Measurements from ENCODE around the gene CDKN2C. TPM values are rescaled to one million over a fixed set of nuclear protein-coding genes. Genes with fewer than 3 reads are reported as not detected.

Gene CDKN2C
- total RNA-seq, 1 experiment from 2014 or later, result not detected

DNA sequence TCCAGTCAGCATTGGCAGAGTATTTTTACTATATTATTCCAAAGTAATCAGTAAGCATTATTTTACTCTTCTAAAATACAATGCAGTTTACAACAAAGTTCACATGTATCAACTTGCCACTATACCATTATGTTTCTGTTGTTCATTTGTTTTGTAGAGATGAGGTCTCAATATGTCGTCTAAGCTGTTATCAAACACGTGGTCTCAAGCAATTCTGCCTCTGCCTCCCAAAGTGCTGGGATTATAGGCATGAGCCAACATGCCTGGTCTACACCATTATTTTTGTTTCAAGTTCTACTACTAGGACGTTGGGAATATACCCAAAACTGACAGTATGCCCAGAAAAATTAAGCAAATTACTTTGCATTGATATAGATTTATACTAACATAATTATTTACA is 29.8 kb upstream of the CDKN2C start:
- H3K9me3 Mint-ChIP-seq, result no peaks in the 10 kb centered on the region
- no peak for DNase-seq (ENCODE audit: low spot score)
- TF ChIP-seq MLX (CRISPR knock-in tag; IDR thresholded peaks at IDR 0.05) (no peak), SOX15 (CRISPR knock-in tag; IDR thresholded peaks at IDR 0.05) (no peak), MAX (CRISPR knock-in tag; IDR thresholded peaks at IDR 0.05) (no peak), KAT7 (CRISPR knock-in tag; IDR thresholded peaks at IDR 0.05; ENCODE audit: borderline replicate concordance) (no peak), E2F4 (CRISPR knock-in tag; IDR thresholded peaks at IDR 0.05; ENCODE audit: borderline replicate concordance, low read depth) (no peak), TCF7 (CRISPR knock-in tag; IDR thresholded peaks at IDR 0.05; ENCODE audit: low read depth) (no peak), NR1H2 (CRISPR knock-in tag; IDR thresholded peaks at IDR 0.05) (no peak), CREB1 (CRISPR knock-in tag; IDR thresholded peaks at IDR 0.05) (no peak)
- TF ChIP-seq, protein P1, sequence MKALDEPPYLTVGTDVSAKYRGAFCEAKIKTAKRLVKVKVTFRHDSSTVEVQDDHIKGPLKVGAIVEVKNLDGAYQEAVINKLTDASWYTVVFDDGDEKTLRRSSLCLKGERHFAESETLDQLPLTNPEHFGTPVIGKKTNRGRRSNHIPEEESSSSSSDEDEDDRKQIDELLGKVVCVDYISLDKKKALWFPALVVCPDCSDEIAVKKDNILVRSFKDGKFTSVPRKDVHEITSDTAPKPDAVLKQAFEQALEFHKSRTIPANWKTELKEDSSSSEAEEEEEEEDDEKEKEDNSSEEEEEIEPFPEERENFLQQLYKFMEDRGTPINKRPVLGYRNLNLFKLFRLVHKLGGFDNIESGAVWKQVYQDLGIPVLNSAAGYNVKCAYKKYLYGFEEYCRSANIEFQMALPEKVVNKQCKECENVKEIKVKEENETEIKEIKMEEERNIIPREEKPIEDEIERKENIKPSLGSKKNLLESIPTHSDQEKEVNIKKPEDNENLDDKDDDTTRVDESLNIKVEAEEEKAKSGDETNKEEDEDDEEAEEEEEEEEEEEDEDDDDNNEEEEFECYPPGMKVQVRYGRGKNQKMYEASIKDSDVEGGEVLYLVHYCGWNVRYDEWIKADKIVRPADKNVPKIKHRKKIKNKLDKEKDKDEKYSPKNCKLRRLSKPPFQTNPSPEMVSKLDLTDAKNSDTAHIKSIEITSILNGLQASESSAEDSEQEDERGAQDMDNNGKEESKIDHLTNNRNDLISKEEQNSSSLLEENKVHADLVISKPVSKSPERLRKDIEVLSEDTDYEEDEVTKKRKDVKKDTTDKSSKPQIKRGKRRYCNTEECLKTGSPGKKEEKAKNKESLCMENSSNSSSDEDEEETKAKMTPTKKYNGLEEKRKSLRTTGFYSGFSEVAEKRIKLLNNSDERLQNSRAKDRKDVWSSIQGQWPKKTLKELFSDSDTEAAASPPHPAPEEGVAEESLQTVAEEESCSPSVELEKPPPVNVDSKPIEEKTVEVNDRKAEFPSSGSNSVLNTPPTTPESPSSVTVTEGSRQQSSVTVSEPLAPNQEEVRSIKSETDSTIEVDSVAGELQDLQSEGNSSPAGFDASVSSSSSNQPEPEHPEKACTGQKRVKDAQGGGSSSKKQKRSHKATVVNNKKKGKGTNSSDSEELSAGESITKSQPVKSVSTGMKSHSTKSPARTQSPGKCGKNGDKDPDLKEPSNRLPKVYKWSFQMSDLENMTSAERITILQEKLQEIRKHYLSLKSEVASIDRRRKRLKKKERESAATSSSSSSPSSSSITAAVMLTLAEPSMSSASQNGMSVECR (CRISPR knock-in tag; IDR thresholded peaks at IDR 0.05; ENCODE audit: borderline replicate concordance), result no peak
- TF ChIP-seq, protein P2, sequence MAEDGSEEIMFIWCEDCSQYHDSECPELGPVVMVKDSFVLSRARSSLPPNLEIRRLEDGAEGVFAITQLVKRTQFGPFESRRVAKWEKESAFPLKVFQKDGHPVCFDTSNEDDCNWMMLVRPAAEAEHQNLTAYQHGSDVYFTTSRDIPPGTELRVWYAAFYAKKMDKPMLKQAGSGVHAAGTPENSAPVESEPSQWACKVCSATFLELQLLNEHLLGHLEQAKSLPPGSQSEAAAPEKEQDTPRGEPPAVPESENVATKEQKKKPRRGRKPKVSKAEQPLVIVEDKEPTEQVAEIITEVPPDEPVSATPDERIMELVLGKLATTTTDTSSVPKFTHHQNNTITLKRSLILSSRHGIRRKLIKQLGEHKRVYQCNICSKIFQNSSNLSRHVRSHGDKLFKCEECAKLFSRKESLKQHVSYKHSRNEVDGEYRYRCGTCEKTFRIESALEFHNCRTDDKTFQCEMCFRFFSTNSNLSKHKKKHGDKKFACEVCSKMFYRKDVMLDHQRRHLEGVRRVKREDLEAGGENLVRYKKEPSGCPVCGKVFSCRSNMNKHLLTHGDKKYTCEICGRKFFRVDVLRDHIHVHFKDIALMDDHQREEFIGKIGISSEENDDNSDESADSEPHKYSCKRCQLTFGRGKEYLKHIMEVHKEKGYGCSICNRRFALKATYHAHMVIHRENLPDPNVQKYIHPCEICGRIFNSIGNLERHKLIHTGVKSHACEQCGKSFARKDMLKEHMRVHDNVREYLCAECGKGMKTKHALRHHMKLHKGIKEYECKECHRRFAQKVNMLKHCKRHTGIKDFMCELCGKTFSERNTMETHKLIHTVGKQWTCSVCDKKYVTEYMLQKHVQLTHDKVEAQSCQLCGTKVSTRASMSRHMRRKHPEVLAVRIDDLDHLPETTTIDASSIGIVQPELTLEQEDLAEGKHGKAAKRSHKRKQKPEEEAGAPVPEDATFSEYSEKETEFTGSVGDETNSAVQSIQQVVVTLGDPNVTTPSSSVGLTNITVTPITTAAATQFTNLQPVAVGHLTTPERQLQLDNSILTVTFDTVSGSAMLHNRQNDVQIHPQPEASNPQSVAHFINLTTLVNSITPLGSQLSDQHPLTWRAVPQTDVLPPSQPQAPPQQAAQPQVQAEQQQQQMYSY (CRISPR knock-in tag; IDR thresholded peaks at IDR 0.05), result no peak
- no peak overlapping the region for H3K4me3 Mint-ChIP-seq
- ATAC-seq, result no peak
- H3K27me3 Mint-ChIP-seq (ENCODE audit: low read depth), result no peaks in the 10 kb centered on the region
- H3K27ac Mint-ChIP-seq, result no peak overlapping the region
- ChIA-PET POLR2A (interaction anchor here (0.7 kb wide), 1 partner anchor 487 kb away, joined by 10 read pairs; no protein-coding TSS in a partner anchor), CTCF (interaction anchor here (1.7 kb wide), 1 partner anchor 11 kb away, joined by 6 read pairs; no protein-coding TSS in a partner anchor)
- H3K36me3 Mint-ChIP-seq, result no peaks in the 10 kb centered on the region
- peaks cover 16% of the 10 kb centered on the region for H3K4me1 Mint-ChIP-seq

DNA sequence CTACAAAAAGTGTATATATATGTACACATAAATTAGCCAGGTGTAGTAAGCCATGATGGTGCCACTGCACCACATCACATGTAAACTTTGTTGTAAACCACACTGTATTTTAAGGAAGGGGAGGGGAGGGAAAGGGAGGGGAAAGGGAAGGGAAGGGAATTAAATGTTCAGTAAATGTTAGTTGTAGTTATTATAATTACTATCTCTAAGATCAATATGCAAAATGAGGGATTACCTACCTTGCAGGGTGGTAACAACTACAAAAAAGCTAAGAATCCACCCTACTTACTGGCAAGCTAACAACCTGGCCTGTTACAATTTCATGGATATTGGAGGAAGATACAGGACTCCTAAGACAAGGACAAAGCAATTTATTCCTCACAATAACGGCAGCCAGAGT is 27.7 kb upstream of the CDKN2C start:
- POLR2A ChIA-PET, result no interaction called here
- no peak for DNase-seq (ENCODE audit: low spot score)
- ATAC-seq, result no peak
- H3K9me3 Mint-ChIP-seq, result no peaks in the 10 kb centered on the region
- no peak overlapping the region for H3K4me3 Mint-ChIP-seq
- H3K36me3 Mint-ChIP-seq, result no peaks in the 10 kb centered on the region
- no peak overlapping the region for H3K27ac Mint-ChIP-seq
- no peaks in the 10 kb centered on the region for H3K27me3 Mint-ChIP-seq (ENCODE audit: low read depth)
- H3K4me1 Mint-ChIP-seq, result 0 out of 2 replicates have a peak, but pooled peaks cover 4% of the 10 kb centered on the region
- CTCF ChIA-PET, result no interaction called here
- TF ChIP-seq TP53 (CRISPR knock-in tag; IDR thresholded peaks at IDR 0.05) (no peak), SMAD4 (CRISPR knock-in tag; IDR thresholded peaks at IDR 0.05) (no peak), SP1 (CRISPR knock-in tag; conservative IDR thresholded peaks at IDR 0.05) (no peak), FOXJ3 (CRISPR knock-in tag; IDR thresholded peaks at IDR 0.05; ENCODE audit: borderline replicate concordance) (no peak), EMX1 (CRISPR knock-in tag; IDR thresholded peaks at IDR 0.05) (no peak), PRRX2 (CRISPR knock-in tag; IDR thresholded peaks at IDR 0.05) (no peak), NR2C2 (CRISPR knock-in tag; IDR thresholded peaks at IDR 0.05) (no peak)
- TF ChIP-seq, protein P3, sequence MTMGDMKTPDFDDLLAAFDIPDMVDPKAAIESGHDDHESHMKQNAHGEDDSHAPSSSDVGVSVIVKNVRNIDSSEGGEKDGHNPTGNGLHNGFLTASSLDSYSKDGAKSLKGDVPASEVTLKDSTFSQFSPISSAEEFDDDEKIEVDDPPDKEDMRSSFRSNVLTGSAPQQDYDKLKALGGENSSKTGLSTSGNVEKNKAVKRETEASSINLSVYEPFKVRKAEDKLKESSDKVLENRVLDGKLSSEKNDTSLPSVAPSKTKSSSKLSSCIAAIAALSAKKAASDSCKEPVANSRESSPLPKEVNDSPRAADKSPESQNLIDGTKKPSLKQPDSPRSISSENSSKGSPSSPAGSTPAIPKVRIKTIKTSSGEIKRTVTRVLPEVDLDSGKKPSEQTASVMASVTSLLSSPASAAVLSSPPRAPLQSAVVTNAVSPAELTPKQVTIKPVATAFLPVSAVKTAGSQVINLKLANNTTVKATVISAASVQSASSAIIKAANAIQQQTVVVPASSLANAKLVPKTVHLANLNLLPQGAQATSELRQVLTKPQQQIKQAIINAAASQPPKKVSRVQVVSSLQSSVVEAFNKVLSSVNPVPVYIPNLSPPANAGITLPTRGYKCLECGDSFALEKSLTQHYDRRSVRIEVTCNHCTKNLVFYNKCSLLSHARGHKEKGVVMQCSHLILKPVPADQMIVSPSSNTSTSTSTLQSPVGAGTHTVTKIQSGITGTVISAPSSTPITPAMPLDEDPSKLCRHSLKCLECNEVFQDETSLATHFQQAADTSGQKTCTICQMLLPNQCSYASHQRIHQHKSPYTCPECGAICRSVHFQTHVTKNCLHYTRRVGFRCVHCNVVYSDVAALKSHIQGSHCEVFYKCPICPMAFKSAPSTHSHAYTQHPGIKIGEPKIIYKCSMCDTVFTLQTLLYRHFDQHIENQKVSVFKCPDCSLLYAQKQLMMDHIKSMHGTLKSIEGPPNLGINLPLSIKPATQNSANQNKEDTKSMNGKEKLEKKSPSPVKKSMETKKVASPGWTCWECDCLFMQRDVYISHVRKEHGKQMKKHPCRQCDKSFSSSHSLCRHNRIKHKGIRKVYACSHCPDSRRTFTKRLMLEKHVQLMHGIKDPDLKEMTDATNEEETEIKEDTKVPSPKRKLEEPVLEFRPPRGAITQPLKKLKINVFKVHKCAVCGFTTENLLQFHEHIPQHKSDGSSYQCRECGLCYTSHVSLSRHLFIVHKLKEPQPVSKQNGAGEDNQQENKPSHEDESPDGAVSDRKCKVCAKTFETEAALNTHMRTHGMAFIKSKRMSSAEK (CRISPR knock-in tag; IDR thresholded peaks at IDR 0.05; ENCODE audit: borderline replicate concordance), result no peak
- TF ChIP-seq, protein P4, sequence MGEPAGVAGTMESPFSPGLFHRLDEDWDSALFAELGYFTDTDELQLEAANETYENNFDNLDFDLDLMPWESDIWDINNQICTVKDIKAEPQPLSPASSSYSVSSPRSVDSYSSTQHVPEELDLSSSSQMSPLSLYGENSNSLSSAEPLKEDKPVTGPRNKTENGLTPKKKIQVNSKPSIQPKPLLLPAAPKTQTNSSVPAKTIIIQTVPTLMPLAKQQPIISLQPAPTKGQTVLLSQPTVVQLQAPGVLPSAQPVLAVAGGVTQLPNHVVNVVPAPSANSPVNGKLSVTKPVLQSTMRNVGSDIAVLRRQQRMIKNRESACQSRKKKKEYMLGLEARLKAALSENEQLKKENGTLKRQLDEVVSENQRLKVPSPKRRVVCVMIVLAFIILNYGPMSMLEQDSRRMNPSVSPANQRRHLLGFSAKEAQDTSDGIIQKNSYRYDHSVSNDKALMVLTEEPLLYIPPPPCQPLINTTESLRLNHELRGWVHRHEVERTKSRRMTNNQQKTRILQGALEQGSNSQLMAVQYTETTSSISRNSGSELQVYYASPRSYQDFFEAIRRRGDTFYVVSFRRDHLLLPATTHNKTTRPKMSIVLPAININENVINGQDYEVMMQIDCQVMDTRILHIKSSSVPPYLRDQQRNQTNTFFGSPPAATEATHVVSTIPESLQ (CRISPR knock-in tag; IDR thresholded peaks at IDR 0.05), result no peak
